ENCODE measurements around the gene KIF5A. TPM values are rescaled to one million over a fixed set of nuclear protein-coding genes. Genes with fewer than 3 reads are reported as not detected.

The KIF5A gene
- total RNA-seq, 1 experiment from 2014 or later = 3.0 TPM

DNA sequence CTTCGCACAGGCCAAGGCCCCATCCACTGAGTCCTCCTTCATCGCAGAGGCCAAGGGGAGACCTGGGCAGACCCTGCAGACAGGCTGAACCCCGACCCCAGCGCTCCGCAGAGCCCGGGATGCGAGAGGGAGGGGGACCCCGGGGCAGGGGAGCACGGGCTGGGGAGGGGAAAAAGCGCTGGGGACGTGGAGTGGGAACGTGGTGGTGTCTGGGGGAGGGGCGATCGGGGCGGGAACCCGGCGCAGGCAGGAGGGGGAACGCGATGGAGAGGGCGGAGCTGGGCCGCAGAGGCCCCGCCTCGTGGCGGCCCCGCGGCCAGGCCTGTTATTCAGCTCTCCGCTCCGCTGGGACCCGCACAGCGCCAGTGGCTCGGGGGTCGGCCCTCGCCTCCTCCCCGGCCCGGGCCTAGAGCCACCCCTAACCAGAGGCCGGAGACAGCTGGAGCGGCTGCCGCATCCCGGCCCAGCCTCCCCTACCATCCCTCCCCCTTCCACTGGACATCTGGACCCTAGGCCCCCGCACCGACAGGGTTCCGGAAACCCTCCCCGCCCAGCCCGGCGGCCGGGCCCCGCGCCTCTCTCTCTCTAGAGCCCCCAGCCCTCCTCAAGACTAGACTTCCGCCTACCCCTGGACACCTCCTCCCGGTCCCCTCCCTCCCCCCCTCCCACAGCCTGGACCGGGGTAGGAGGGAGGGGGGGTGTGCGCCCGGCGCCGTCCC lies 61.4 kb downstream of the KIF5A start, which contains the start of gene ARHGEF25:
ARHGEF25 (plus strand) TSS at position 328 of the 719 bp plus-strand sequence. CDS start 460 bp downstream, outside the sequence.
- ATAC-seq (peak; percentile 88), DNase-seq (ENCODE audit: low read depth, low spot score) (no peak)
- no peaks in the 10 kb centered on the region for H3K27me3 ChIP-seq (ENCODE audit: control insufficient read depth, insufficient read depth, low read length)
- no peaks in the 10 kb centered on the region for H3K9me3 ChIP-seq (ENCODE audit: control insufficient read depth, insufficient read depth, low read depth, low read length)
- BruUV-seq (replicated peaks) = no TSS peak
- peak within 1 kb of the TSS; percentile 44 for H3K27ac ChIP-seq (ENCODE audit: low read length)
- CTCF ChIA-PET = interaction anchor here (0.7 to 0.9 kb wide), 2 partner anchors 28 to 83 kb away, joined by 3 to 5 read pairs; partner anchors contain the start of gene OS9
- H3K36me3 ChIP-seq (ENCODE audit: control insufficient read depth, insufficient read depth, low read length) = no peaks in the 10 kb centered on the region
- POLR2A ChIA-PET = no interaction called here
- H3K4me3 ChIP-seq (ENCODE audit: low read depth in 2 of 2, low read length in 2 of 2) = peak within 1 kb of the TSS; percentile 59 to 62
- in situ Hi-C loops (cut with HindIII; ENCODE audit: low pct_unique_long_range_greater_than_20kb, low sequenced_read_pairs) = no loop called here
- peaks cover 8% of the 10 kb centered on the region; the same call in 1 of the 2 replicates for H3K4me1 ChIP-seq (ENCODE audit: control insufficient read depth, insufficient read depth, low read length)
- TF ChIP-seq SIN3A (IDR thresholded peaks at IDR 0.05; ENCODE audit: borderline replicate concordance, insufficient read depth, low read depth, low read length) = no peak
- TF ChIP-seq POLR2AphosphoS5 (IDR thresholded peaks at IDR 0.05; ENCODE audit: low read depth, low read length) = peak; percentile 44; the same call in 1 of the 2 replicates
- intact Hi-C loops (cut with micrococcal nuclease; ENCODE audit: unreplicated experiment) = no loop called here

DNA sequence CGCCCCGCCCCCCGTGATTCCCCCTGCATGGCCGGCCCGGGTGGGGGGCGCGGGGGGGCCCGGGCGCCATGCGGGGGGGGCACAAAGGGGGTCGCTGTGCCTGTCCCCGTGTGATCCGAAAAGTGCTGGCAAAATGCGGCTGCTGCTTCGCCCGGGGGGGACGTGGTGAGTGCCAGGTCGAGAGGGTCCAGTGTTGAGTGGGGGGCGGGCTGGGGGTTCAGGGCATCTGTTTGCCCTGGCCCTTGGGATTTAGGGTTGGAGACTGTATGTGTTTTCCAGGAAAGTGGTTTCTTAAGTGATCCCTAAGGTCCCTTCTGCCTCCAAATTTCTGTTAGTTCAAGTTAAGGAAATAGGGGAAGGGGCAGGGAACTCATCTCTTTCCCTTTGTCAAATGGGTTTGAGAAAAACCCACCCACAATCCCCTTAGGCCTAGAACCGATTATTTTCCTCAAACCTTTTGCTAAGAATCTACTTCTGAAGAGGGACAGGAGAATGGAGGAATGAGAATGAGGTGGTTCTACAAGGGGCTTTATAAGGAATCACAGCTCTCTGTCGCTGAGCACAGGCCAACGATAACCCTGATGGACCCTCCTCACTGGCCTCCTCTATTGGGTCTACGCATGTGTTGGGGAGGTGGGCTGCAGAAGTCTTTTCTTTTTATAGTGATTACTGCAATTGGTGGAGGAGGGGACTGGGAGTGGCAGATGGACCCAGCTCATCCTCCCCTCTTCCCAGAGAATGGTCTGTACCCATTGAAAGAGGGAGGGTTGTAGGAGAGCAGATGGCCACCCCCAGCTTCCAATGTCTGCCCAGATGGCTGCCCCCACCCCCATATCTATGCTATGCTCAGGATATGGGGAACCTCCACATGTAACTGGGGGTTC lies 62.2 kb downstream of the KIF5A start:
- H3K4me3 ChIP-seq (ENCODE audit: low read depth in 2 of 2, low read length in 2 of 2) = peak overlapping the region; percentile 59 to 62
- BruUV-seq (replicated peaks) = TSS peak; percentile 55
- H3K9me3 ChIP-seq (ENCODE audit: control insufficient read depth, insufficient read depth, low read depth, low read length) = no peaks in the 10 kb centered on the region
- H3K4me1 ChIP-seq (ENCODE audit: control insufficient read depth, insufficient read depth, low read length) = peaks cover 8% of the 10 kb centered on the region; the same call in 1 of the 2 replicates
- intact Hi-C loops (cut with micrococcal nuclease; ENCODE audit: unreplicated experiment) (no loop called here), in situ Hi-C loops (cut with HindIII; ENCODE audit: low pct_unique_long_range_greater_than_20kb, low sequenced_read_pairs) (no loop called here)
- TF ChIP-seq, protein P1, sequence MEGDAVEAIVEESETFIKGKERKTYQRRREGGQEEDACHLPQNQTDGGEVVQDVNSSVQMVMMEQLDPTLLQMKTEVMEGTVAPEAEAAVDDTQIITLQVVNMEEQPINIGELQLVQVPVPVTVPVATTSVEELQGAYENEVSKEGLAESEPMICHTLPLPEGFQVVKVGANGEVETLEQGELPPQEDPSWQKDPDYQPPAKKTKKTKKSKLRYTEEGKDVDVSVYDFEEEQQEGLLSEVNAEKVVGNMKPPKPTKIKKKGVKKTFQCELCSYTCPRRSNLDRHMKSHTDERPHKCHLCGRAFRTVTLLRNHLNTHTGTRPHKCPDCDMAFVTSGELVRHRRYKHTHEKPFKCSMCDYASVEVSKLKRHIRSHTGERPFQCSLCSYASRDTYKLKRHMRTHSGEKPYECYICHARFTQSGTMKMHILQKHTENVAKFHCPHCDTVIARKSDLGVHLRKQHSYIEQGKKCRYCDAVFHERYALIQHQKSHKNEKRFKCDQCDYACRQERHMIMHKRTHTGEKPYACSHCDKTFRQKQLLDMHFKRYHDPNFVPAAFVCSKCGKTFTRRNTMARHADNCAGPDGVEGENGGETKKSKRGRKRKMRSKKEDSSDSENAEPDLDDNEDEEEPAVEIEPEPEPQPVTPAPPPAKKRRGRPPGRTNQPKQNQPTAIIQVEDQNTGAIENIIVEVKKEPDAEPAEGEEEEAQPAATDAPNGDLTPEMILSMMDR (IDR thresholded peaks at IDR 0.05) = no peak
- TF ChIP-seq, protein P2, sequence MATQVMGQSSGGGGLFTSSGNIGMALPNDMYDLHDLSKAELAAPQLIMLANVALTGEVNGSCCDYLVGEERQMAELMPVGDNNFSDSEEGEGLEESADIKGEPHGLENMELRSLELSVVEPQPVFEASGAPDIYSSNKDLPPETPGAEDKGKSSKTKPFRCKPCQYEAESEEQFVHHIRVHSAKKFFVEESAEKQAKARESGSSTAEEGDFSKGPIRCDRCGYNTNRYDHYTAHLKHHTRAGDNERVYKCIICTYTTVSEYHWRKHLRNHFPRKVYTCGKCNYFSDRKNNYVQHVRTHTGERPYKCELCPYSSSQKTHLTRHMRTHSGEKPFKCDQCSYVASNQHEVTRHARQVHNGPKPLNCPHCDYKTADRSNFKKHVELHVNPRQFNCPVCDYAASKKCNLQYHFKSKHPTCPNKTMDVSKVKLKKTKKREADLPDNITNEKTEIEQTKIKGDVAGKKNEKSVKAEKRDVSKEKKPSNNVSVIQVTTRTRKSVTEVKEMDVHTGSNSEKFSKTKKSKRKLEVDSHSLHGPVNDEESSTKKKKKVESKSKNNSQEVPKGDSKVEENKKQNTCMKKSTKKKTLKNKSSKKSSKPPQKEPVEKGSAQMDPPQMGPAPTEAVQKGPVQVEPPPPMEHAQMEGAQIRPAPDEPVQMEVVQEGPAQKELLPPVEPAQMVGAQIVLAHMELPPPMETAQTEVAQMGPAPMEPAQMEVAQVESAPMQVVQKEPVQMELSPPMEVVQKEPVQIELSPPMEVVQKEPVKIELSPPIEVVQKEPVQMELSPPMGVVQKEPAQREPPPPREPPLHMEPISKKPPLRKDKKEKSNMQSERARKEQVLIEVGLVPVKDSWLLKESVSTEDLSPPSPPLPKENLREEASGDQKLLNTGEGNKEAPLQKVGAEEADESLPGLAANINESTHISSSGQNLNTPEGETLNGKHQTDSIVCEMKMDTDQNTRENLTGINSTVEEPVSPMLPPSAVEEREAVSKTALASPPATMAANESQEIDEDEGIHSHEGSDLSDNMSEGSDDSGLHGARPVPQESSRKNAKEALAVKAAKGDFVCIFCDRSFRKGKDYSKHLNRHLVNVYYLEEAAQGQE (IDR thresholded peaks at IDR 0.05; ENCODE audit: insufficient read depth in 1 of 2, low read depth in 2 of 2, low read length in 1 of 2) = no peak
- no peak for TF ChIP-seq SIN3A (IDR thresholded peaks at IDR 0.05; ENCODE audit: borderline replicate concordance, insufficient read depth, low read depth, low read length)
- no peak for TF ChIP-seq POLR2AphosphoS5 (IDR thresholded peaks at IDR 0.05; ENCODE audit: low read depth, low read length)
- DNase-seq (ENCODE audit: low read depth, low spot score) = no peak
- ChIA-PET CTCF (no interaction called here), POLR2A (no interaction called here)
- no peaks in the 10 kb centered on the region for H3K27me3 ChIP-seq (ENCODE audit: control insufficient read depth, insufficient read depth, low read length)
- no peak overlapping the region for H3K27ac ChIP-seq (ENCODE audit: low read length)
- no peaks in the 10 kb centered on the region for H3K36me3 ChIP-seq (ENCODE audit: control insufficient read depth, insufficient read depth, low read length)
- no peak for ATAC-seq
